ENCODE results near the gene RIPOR3.
"Not testable (repeated sequence)": the region's sequence is repeated elsewhere in the genome, so short reads cannot be mapped to it uniquely, and the experiment has no call there.

RIPOR3 gene

DNA sequence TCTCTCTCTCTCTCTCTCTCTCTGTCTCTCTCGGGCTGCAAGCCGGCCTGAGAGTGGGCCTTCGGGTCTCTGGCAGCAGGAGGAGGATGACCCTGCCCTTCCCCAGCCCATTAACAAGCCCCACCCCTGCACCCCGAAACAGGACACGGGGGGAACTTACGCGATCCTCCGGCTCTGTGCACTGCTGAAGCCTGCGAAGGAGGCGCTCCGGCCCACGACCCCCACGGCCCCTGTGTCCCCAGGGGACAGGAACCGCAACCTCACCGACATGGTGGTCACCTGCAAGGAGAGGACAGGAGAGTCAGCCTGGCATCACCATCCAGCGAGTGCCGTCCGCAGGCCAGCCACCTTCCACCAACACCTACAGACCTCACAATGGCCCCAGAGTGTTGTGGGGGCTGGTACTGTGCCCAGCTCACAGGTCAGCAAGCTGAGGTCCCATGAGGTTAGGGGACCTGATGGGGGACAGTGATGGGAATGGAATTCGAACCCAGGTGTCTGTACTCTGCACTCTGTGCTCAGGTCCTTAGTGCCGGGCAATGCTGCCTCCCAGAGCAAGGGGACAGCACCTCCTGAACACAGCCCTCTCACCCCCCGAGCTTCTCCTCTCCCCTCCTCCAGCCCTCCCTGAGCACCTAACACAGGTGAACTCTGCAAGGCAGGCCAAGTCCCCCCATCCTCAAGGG, 60.6 kb downstream of the RIPOR3 start:
- DNase-seq = no peak

DNA sequence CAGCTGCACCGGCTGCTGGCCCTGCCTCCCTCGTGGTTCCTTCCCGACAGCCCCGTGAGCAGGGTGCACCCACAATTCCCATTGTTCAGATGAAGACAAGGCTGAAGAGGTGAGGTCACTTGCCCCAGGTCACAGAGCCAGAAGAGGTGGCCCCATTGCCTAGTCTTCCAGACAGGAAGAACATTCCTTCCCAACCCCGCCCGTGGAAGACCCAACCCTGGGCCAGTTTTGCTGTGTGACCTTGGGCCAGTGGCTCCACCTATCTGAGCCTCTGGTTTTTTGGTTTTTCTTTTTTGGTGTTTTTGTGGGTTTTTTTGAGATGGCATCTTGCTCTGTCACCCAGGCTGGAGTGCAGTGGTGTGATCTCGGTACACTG, 61.7 kb downstream of the RIPOR3 start:
- no peak for DNase-seq

DNA sequence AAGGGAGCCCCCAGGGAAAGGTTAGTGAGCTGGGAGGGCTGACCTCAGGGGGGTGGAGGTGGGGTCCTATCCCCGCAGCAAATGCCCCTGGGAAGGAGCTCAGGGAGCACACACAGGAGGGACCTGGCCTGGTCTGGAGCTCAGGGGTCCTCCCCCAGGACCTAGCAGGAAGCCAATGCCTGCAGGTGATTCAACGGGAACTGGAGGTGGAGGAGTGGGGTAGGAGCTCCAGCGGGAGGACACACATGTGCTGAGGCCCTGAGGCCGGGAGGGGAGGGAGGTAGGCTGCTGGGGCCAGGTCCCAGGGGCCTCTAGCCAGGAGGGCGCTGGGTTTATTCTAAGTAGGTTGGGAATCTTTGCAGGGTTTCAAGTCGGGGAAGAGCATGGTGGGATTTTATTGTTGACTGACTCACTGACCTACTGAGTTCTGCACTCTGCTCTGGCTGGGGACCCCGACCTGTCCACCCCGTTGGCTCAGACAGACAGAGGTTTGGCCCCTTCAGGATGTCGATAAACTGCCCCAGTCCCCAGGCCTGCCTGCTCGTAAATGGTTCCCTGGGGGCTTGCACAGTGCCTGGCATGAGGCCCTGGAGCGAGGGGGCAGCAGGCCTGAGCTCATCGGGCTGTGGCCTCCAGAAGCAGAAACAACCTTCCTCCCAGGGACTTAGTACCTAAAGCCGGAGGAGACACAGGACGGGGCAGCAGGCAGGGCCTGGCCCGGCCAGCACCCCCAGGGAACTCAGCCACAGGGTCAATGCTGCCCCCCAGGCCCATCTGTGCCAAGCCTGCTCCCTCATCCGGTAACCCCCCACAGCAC, 62.3 kb downstream of the RIPOR3 start:
- no peak for DNase-seq

DNA sequence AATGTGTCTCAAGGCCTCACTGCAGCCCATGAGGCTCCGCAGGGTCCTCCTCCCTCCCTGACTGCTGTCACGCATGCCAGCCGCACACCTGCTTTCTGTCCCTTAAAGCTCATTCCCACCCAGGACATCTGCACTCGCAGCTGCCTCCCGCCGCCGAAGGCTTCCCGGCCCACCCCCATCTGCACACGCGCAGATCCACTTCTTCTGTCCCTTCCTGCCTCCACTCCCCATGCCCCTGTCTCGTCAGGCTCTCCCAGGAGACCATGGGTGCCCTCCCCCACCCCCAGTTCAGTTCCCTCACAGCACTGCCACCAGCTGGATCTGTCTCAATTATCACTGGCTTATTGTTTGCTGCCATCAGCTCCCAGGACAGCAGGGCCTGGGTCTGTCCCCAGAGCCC, 63.0 kb downstream of the RIPOR3 start:
- DNase-seq = no peak

DNA sequence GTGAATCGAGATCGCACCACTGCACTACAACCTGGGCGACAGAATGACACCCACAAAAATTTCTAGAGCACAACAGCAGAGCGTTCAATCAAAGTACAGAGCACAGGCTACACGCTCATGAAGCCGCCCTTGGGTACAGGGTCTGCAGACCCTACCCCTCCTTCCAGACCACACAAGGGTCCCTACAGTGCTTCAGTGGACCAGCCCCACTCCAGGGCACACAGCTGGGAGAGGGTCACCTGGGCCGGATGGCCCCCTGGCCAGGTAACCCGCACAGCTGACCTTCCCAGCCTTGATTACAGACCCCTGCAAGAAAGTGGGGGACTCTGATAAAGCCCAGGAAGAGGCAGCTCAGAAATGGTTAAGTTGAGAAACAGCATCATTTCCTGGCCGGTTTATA, 63.6 kb downstream of the RIPOR3 start:
- no peak for DNase-seq

DNA sequence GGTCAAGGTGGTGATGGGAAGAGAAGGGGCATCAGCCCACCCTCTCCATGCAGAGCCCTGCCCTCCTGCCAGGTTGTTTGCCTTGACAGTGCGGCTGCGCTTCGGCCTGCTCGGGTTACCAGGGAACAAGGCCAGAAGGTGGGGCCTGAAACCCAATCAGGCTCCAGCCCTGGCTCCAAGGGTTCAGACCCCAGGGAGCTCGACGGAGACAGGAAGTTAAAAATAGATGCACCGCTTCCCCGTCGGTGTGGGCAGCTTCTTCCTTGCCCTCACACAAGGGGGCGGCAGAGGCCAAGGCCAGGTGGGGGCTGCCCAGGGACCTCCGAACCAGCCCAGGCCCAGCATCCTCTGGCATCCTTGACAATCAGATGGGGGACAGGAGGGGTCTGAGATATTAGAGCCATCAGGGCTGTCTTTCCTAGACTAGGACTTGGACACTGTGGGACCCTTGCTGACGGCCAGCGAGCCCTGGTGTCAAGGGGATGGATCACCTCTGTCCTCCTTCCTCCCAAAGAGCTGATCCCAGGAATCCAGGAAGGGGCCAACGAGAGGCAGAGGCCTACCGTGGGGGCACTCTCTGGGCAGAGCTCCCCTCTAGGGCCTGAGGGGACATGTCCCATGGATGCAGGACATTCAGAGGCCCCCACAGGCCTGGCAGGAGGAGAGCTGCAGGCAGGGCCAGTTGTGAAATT, 65.2 kb downstream of the RIPOR3 start:
- DNase-seq = peak; percentile 63

DNA sequence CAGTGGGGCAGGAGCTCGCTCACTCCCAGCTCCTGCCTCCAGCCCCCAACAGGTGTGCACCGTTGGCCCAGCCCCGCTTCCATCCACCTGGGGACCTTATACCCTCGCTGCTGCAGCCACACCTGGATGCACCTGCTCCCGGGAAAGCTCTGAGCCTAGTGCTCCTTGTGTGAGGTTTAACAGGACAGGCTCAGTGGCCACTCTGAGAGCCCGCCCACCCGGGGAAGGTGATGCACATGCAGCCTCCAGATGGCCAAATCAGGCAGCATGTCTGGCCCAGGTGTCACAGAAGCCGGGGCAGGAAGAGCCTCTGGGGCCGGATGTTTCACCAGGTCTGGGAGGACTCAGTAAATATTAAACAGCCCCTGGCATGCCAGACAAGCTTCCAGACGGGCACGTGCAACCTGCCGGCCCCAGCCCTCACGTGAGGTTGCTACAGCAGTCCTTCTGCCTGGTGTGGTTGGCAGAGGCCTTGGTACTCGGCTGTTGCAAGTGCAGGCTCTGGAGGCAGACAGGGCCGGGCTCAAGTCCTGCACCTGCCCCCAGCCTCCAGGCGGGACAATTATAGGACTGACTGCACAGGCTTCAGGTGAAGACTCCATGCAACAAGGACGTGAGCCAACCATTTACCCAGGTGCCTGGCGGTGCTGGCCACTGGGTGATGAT, 66.9 kb downstream of the RIPOR3 start:
- no peak for DNase-seq

DNA sequence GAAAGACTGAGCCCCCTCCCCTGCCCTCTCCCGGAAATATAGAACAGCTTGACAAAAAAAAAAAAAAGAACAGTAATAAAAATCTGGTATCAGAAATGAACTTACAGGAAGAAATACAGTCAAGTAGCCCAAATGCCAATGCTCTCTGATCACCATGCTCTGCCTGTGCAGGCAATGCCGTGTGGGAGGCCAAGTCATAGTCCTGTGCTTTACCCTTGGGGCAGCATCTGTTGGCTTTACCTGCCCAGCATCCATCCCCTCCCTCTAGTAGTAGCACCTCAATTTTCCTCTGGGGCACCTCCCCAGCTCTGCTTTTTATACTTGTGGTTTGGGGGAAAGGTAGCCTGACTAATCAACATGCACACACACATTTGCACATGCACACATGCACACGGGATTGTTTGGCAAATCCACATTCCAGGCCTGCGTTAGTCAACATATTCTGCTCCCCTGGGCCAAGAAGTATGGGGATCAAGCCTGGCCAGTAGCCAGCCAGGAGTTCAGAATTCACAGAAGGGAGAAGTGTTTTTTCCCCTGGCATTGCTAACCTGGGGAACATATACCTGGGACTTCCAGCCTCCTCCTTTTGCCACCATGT, 70.2 kb downstream of the RIPOR3 start:
- DNase-seq = no peak

DNA sequence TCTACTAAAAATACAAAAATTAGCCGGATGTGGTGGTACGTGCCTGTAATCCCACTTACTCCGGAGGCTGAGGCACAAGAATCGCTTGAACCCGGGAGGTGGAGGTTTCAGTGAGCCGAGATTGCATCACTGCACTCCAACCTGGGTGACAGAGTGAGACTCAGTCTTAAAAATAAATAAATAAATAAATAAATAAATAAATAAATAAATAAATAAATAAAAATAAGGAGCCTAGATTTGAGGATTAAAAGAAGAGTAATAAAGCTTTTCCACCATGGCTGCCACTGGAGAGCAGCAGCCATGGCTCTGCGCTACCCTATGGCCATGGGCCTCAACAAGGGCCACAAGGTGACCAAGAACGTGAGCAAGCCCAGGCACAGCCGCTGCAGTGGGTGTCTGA, 70.9 kb downstream of the RIPOR3 start:
- DNase-seq = not testable (repeated sequence)

DNA sequence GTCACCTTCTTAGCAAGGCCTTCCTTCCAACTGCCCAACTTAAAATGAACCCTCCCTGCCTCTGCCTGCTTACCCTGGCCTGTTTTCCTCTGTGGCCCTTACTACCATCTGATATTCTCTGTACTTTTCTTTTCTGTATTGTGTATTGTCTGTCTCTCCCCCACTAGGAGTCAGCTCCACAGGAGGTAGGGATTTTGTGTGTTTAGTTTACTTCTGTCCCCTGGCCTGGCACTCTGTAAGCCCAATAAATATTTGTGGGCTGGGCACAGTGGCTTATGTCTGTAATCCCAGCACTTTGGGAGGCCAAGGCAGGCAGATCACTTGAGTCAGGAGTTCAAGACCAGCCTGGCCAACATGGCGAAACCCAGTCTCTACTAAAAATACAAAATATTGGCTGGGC, 72.8 kb downstream of the RIPOR3 start:
- DNase-seq = no peak

DNA sequence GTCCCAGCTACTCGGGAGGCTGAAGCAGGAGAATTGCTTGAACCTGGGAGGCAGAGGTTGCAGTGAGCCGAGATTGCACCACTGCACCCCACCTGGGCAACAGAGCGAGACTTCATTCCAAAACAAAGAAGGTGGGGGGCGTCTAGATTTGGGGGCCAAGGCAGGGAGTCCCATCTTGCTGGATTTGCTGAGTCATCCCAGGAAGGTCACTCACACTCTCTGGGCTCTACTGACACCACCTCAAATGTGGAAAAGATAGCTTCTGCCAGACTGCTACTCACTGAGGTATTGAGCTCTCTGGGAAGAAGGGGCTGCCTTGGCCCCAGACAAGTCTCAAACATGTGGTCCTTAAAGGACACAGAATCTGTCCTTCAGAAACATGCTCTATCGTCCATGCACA, 74.3 kb downstream of the RIPOR3 start:
- no peak for DNase-seq

DNA sequence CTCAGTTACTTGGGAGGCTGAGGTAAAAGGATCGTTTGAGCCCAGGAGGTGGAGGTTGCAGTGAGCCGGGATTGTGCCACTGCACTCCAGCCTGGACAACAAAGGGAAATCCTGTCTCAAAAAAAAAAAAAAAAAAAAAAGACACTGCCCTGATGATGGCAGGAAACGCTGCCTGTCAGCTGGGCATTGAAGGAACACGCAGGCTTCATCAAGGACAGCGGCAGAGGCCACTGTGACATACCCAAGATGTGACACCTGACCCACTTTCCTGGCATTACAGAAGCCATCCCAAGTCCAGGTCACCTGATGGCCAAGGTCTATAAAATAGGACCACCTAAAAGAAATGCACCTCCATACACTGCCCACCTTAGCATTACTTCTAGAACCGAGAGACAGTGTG, 75.9 kb downstream of the RIPOR3 start:
- no peak for DNase-seq

DNA sequence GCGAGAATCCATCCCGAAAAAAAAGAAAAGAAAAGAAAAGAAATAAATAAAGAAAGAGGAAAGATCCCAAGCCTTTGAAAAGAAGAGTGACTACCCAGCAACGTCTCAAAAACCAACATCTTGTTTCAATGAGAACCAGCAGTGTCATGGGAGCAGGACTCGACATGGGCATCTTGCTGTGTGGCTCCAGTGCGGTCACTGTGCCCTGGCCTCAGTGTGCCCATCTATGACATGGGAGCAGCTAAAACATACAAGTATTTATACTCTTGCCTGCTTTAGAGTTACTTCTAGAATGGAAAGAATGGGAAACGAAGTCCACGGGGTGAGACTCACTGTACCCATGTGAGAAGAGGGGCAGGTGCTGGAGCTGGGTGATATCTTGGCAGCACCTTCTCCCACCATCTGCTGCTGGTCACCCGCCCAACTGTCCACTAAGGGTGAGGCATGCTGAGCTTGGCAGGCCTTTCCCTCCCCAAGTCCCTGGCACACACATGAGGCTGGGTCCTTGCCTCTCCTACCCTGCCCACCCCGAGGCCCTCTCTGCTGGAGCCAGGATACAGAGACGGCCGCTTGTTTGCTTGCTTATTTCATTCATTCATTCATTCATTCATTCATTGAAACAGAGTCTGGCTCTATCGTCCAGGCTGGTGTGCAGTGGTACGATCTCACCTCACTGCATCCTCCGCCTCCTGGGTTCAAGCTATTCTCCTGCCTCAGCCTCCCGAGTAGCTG, 77.7 kb downstream of the RIPOR3 start:
- no peak for DNase-seq

DNA sequence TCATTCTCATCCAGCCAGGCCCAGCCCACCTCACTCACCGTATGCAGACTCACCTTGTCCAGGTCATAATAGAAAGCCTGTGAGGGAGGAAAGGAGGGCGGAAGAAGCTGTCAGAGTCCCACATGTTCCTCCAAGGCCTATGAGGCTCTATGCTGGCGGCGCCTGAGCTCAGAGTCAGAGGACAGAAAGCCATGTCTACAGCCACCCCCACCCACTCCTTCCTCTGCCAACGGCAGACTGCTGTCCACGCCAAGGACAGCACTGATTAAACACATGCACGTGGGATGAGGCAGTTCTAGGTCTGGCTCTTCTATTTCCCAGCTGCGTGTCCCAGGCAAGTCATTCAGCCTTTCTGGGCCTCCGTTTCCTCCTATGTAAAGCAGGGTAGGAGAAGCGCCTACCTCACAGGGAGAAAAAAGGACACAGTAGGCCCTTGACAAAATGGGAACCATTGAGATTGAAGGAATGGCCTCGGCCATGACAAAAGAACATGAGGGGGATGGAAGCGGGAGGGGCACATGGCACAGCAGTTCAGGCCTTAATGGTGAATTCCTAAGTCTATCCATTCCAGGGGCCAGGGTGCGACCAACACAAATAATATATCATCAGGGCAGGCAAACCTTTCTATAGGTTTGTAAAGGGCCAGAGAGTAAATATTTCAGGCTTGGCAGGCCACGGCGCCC, 80.1 kb downstream of the RIPOR3 start:
- no peak for DNase-seq

DNA sequence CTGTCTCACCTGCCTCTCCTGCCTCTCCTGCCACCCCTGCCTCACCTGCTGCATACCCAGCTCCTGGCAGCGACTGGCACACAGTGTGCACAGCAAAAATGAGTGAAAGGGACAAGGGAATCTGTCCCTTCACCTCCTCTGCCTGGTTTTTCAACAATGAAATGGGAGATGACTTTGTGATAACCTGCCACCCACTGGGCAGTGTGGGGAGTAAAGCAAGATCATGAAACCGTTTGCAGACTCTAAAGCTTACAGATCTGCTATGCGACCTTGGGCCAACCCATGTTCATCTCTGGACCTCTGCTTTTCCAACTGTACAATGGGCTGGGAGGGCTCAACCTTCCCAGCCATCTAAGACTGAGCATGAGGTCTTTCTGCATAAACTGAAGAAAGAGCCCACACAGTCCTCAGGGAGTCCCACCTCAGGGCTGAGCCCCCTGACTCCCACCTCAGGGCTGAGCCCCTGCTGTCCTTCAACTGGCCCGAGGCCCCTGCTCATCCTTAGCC, 81.1 kb downstream of the RIPOR3 start:
- DNase-seq = no peak

DNA sequence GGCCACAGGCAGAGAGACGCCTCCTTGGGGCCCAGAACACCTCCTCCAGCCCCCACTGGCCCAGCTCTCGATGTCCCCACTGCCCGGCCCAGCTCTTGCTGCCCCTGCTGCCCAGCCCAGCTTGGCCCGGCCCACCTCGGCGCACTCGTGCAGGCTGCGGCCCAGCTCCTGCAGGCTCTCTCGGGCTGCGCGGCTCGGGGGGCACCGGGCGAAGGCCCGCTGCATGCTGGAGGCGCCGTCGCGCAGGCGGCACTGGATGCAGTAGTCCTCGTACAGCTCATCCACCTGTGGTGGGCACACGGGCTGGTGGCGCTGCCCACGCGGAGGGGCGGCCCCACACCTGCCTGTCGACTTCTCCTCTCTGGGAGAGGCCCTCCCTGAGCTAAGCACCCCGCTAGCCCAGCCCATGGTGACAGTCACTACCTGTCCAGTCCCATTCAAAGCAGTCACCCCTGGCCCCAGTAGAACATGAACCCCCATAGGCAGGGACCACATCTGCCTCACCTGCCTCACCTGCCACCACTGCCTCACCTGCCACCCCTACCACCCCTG, 81.8 kb downstream of the RIPOR3 start:
- DNase-seq = no peak

DNA sequence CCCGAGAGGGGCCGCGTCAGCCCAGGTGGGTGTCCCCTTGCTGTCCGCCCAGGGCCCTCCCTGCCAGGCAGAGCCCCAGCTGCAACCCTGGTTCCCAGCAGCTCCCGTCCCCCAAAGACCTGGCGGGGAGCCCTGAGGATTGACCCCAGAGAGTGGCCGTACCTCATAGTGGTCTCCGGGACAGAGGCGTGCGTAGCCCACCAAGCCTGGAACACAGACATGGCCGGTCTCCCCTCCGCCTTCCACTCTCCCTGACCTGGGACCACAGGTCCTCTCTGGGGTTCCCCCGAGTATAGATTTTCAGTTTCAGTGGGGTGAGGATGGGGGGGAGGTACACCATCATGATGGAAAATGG, 82.6 kb downstream of the RIPOR3 start:
- no peak for DNase-seq

DNA sequence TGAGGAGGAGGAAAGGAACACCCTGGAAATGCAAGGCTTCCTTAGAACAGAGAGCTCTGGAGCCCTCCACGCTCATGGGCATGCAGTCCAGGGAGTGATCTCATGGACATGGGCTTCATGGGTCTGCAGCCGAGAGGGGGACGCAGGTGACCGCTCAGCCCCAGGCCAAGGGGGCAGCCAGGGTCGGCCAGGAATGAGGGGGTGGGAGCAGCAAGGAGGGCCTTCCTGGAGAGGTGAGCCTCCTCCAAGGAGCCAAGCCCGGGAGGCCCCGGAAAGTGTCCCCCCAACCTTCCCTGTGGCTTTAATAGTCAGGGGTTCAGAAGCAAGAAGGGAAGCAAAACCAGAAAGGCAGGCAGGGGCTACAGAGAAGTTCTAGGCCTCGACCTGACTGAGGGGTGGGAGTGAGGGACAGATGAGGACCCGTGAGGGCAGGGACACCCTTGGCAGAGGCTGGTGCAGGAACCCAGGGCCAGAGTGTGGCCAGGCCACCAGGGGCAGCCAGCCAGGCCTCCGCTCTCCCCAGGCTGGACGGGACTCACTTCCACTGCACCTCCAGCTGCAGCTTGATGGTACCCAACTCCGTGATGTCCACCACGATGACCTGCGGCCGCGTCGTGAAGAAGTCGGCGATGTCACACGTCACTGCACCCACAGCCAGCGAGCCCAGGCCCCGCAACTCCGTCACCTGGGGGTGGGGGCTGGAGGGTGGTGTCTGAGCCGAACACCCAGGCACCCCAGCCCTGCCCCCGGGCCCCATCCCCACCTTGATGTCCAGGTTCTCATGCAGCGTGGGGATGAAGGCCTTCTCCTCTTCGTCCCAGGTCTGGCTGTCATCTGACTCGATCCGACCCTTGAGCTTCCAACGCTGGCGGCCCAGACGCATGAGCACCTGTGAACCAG, 83.2 kb downstream of the RIPOR3 start:
- DNase-seq = no peak

DNA sequence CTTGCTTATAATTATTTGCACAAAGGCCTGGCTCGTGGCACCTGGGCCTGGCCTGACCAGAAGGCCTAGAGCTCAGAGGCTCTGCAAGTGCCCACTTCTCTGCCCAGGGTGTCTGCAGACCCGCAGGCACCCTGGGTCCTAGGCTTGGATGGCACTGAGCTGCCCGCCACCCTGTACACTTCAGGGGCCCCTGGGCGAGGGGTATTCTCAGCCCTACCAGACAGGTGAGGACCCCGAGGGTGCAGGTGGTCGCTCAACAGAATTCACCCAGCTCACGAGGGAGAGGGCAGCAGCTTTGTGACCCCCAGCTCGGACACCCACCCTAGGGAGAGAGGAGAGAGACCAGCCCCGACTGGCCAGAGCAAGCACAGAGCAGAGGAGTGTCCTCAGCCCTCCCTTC, 83.9 kb downstream of the RIPOR3 start:
- DNase-seq = no peak

DNA sequence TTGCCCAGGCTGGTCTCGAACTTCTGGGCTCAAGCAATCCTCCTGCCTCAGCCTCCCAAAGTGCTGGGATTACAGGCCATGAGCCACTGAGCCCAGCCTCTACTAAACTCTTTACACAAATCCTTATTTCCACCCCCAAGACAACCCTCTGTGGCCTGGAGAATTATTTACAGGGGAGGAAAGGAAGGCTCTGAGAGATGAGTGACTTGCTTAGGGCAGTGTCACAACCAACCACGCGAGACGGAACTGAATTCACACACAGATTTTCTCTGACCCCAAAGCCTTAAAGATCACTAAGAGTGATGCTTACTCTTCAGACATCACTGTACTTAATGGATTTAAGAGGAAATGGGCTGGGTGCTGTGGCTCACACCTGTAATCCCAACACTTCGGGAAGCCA, 86.2 kb downstream of the RIPOR3 start:
- no peak for DNase-seq
